LNCAP (cell line): Measurements from ENCODE around the gene NDUFB3.

Experiments
- CTCF ChIP-seq: fragments of 450-650 bp; IDR thresholded peaks from 2 replicates; pipeline ENCODE4 v1.5.1; 2017; ENCODE audit warnings: mild to moderate bottlenecking

The NDUFB3 gene

GRCh38 chr2:201074996-201075395 lies 3.2 kb downstream of the NDUFB3 start:
- TF ChIP-seq CTCF, result no peak

- TF ChIP-seq CTCF, result no peak
These were observed 13.1 kb downstream of the NDUFB3 start for GRCh38 chr2:201084863-201085262.

GRCh38 chr2:201090574-201090973 lies 18.8 kb downstream of the NDUFB3 start:
- no peak for TF ChIP-seq CTCF

- no peak for TF ChIP-seq CTCF
These were observed 21.8 kb downstream of the NDUFB3 start for GRCh38 chr2:201093573-201093972.

GRCh38 chr2:201100497-201100896 lies 28.7 kb downstream of the NDUFB3 start:
- no peak for TF ChIP-seq CTCF

GRCh38 chr2:201105759-201106158 lies 34.0 kb downstream of the NDUFB3 start:
- no peak for TF ChIP-seq CTCF

- TF ChIP-seq CTCF, result no peak
These were observed 35.8 kb downstream of the NDUFB3 start for GRCh38 chr2:201107624-201108023.

- TF ChIP-seq CTCF, result no peak
These were observed 36.5 kb downstream of the NDUFB3 start for GRCh38 chr2:201108341-201108740.
